Epithelial cell of esophagus (primary cell): ENCODE measurements around the gene FAM181A.

Experiments used
- DNase-seq: peaks from one replicate; pipeline ENCODE4 v3.0.0; 2010; ENCODE audit warnings: low read depth
- H3K4me3 ChIP-seq: 2 replicates; pipeline ENCODE4 v1.5.1; 2011; ENCODE audit warnings: mild to moderate bottlenecking, low read length, control low read depth
- CTCF ChIP-seq: IDR thresholded peaks from 2 replicates; pipeline ENCODE4 v1.5.1; 2011; ENCODE audit warnings: low read depth, mild to moderate bottlenecking, low read length, control low read depth, inconsistent platforms; ENCODE audit not compliant: insufficient read depth; ENCODE audit errors: missing control alignments

The FAM181A gene

GRCh38 chr14:93926873-93927799, at the start of gene FAM181A:
Gene FAM181A (plus strand): TSS chr14:93927344. CDS start chr14:93928286, 942 bp downstream.
- TF ChIP-seq CTCF, result no peak
- peak; percentile 35 for DNase-seq
- H3K4me3 ChIP-seq, result no peak within 1 kb of the TSS

GRCh38 chr14:93878212-93878611, 48.9 kb upstream of the FAM181A start:
- DNase-seq, result no peak
- no peak for TF ChIP-seq CTCF
- no peak overlapping the region for H3K4me3 ChIP-seq

- no peak overlapping the region for H3K4me3 ChIP-seq
- no peak for DNase-seq
- TF ChIP-seq CTCF, result no peak
Measured at GRCh38 chr14:93878871-93879270, 48.3 kb upstream of the FAM181A start.

- no peak for TF ChIP-seq CTCF
- H3K4me3 ChIP-seq, result no peak overlapping the region
- no peak for DNase-seq
Measured at GRCh38 chr14:93879362-93879983, 47.7 kb upstream of the FAM181A start.

- no peak overlapping the region for H3K4me3 ChIP-seq
- no peak for DNase-seq
- no peak for TF ChIP-seq CTCF
Measured at GRCh38 chr14:93880021-93880820, 46.9 kb upstream of the FAM181A start.

- DNase-seq, result no peak
- H3K4me3 ChIP-seq, result no peak overlapping the region
- no peak for TF ChIP-seq CTCF
Measured at GRCh38 chr14:93884950-93885349, 42.2 kb upstream of the FAM181A start.
